GM23338 (cell line): Measurements from ENCODE around the gene MED13L. TPM values are rescaled to one million over a fixed set of nuclear protein-coding genes. Genes with fewer than 3 reads are reported as not detected.

Source experiments
- ATAC-seq: fragments of 200-7000 bp; cut with Tn5 transposase; 3 replicates; pipeline ENCODE4 v1.9.1; 2020
- DNase-seq: peaks from one replicate; pipeline ENCODE4 v3.0.0-alpha.2; 2015; ENCODE audit warnings: low spot score
- H2AFZ ChIP-seq: fragments of 200-600 bp; sonication (generic); 2 replicates; pipeline ENCODE4 v1.8.0; 2016; ENCODE audit warnings: antibody characterized with exemption, mild to moderate bottlenecking, moderate library complexity
- H3F3A ChIP-seq: fragments of 200-600 bp; sonication (generic); replicated peaks from 2 replicates; pipeline ENCODE4 v1.8.0; 2017; ENCODE audit warnings: antibody characterized with exemption, mixed run types, low read depth
- H3K27ac ChIP-seq: fragments of 200-600 bp; sonication (generic); 2 replicates; pipeline ENCODE4 v1.6.1; 2016; ENCODE audit warnings: low read depth
- H3K27me3 ChIP-seq: fragments of 200-600 bp; sonication (generic); 2 replicates; pipeline ENCODE4 v1.8.0; 2016; ENCODE audit warnings: mild to moderate bottlenecking, mixed run types, moderate library complexity; ENCODE audit not compliant: insufficient read depth
- H3K36me3 ChIP-seq: fragments of 200-600 bp; sonication (generic); 2 replicates; pipeline ENCODE4 v1.8.0; 2016; ENCODE audit warnings: mild to moderate bottlenecking; ENCODE audit not compliant: insufficient read depth
- H3K4me1 ChIP-seq: fragments of 200-600 bp; sonication (generic); 2 replicates; pipeline ENCODE4 v1.8.0; 2016; ENCODE audit warnings: mild to moderate bottlenecking, moderate library complexity; ENCODE audit not compliant: insufficient read depth
- H3K4me2 ChIP-seq: fragments of 200-600 bp; sonication (generic); 2 replicates; pipeline ENCODE4 v1.7.1; 2017; ENCODE audit warnings: mixed run types
- H3K4me3 ChIP-seq: fragments of 200-600 bp; sonication (generic); 2 replicates; pipeline ENCODE4 v1.6.1; 2016; ENCODE audit warnings: mixed run types
- H3K79me2 ChIP-seq: fragments of 200-600 bp; sonication (generic); replicated peaks from 2 replicates; pipeline ENCODE4 v1.8.0; 2017; ENCODE audit warnings: mild to moderate bottlenecking; ENCODE audit not compliant: insufficient read depth
- H3K9me2 ChIP-seq: fragments of 200-600 bp; sonication (generic); 2 replicates; pipeline ENCODE4 v1.8.0; 2017; ENCODE audit not compliant: insufficient read depth
- H4K20me1 ChIP-seq: fragments of 200-600 bp; sonication (generic); replicated peaks from 2 replicates; pipeline ENCODE4 v1.8.0; 2017; ENCODE audit warnings: mild to moderate bottlenecking; ENCODE audit not compliant: insufficient read depth
- H3K27ac Mint-ChIP-seq: 2 replicates; pipeline ENCODE4 v1.8.0; 2020; ENCODE audit warnings: inconsistent platforms, mild to moderate bottlenecking, moderate library complexity, mixed read lengths
- H3K27me3 Mint-ChIP-seq: 3 replicates; pipeline ENCODE4 v1.8.0; 2022; ENCODE audit warnings: low read depth, mild to moderate bottlenecking, moderate library complexity, mixed read lengths, inconsistent platforms; ENCODE audit not compliant: insufficient read depth, poor library complexity
- H3K36me3 Mint-ChIP-seq: 3 replicates; pipeline ENCODE4 v1.8.0; 2021; ENCODE audit warnings: low read depth, mild to moderate bottlenecking, inconsistent platforms, moderate library complexity, mixed read lengths
- H3K4me1 Mint-ChIP-seq: 3 replicates; pipeline ENCODE4 v1.8.0; 2020; ENCODE audit warnings: mild to moderate bottlenecking, inconsistent platforms, mixed read lengths
- H3K4me3 Mint-ChIP-seq: 3 replicates; pipeline ENCODE4 v1.8.0; 2021; ENCODE audit warnings: moderate library complexity, mild to moderate bottlenecking, inconsistent platforms, mixed read lengths
- H3K9me3 Mint-ChIP-seq: 3 replicates; pipeline ENCODE4 v1.8.0; 2020; ENCODE audit warnings: moderate library complexity, mild to moderate bottlenecking, inconsistent platforms, mixed read lengths
- JUNB ChIP-seq: IDR thresholded peaks from one replicate; pipeline ENCODE4 v1.6.1; 2016; ENCODE audit warnings: antibody characterized with exemption; ENCODE audit not compliant: unreplicated experiment
- POLR2AphosphoS5 ChIP-seq: IDR thresholded peaks from 2 replicates; pipeline ENCODE4 v1.6.1; 2016; ENCODE audit warnings: antibody characterized with exemption, low read depth
- polyA plus RNA-seq: library from polyadenylated mRNA; unstranded; fragments of >200 nt; fragmentation: Nextera tagmentation; extraction: Ambion mirVana; gene quantifications from 2 replicates; pipeline ENCODE4 v1.2.1, GENCODE V29; 2016
- total RNA-seq: library from RNA; depleted of rRNA; stranded (reverse); fragments of >200 nt; shearing (Covaris generic); gene quantifications from 2 replicates; pipeline ENCODE4 v1.2.3, GENCODE V29; 2014
- TF ChIP-seq, protein P1 (sequence below), 2 experiments: fragments of 200-600 bp in 1 of 2; sonication (generic) in 1 of 2; conservative IDR thresholded peaks; 2 replicates each; pipeline versions ENCODE4 v1.5.1 to v1.6.1; 2016 to 2017; ENCODE audit warnings: antibody characterized with exemption in 2 of 2, low read depth in 2 of 2, mild to moderate bottlenecking in 2 of 2, moderate library complexity in 1 of 2
- TF ChIP-seq, protein P2 (sequence below): fragments of 250-450 bp; sonication (Bioruptor Pico); IDR thresholded peaks from 2 replicates; pipeline ENCODE4 v1.5.0; 2020; ENCODE audit warnings: mild to moderate bottlenecking, moderate library complexity

MED13L gene
- total and polyA plus RNA-seq, 2 experiments from 2014 or later: 20.9 to 73.6 TPM

- Mint-ChIP-seq H3K27me3 (no peaks in the 10 kb centered on the region), H3K9me3 (no peaks in the 10 kb centered on the region), H3K36me3 (peaks cover 13% of the 10 kb centered on the region), H3K4me1 (peaks cover 8% of the 10 kb centered on the region; the same call in 2 of the 3 replicates), H3K4me3 (no peak overlapping the region), H3K27ac (no peak overlapping the region)
- Histone ChIP-seq H3K4me2 (no peak overlapping the region), H3K36me3 (0 out of 2 replicates have a peak, but pooled peaks cover 7% of the 10 kb centered on the region), H4K20me1 (0 out of 2 replicates have a peak, but pooled peaks cover 2% of the 10 kb centered on the region), H3K79me2 (no peaks in the 10 kb centered on the region; the same call in 1 of the 2 replicates), H3K4me1 (no peaks in the 10 kb centered on the region), H3K4me3 (no peak overlapping the region), H2AFZ (no peak overlapping the region), H3K27ac (no peak overlapping the region), H3F3A (no peaks in the 10 kb centered on the region), H3K9me2 (no peaks in the 10 kb centered on the region), H3K27me3 (no peaks in the 10 kb centered on the region)
- no peak for ATAC-seq
- DNase-seq: no peak
- TF ChIP-seq, protein P1, sequence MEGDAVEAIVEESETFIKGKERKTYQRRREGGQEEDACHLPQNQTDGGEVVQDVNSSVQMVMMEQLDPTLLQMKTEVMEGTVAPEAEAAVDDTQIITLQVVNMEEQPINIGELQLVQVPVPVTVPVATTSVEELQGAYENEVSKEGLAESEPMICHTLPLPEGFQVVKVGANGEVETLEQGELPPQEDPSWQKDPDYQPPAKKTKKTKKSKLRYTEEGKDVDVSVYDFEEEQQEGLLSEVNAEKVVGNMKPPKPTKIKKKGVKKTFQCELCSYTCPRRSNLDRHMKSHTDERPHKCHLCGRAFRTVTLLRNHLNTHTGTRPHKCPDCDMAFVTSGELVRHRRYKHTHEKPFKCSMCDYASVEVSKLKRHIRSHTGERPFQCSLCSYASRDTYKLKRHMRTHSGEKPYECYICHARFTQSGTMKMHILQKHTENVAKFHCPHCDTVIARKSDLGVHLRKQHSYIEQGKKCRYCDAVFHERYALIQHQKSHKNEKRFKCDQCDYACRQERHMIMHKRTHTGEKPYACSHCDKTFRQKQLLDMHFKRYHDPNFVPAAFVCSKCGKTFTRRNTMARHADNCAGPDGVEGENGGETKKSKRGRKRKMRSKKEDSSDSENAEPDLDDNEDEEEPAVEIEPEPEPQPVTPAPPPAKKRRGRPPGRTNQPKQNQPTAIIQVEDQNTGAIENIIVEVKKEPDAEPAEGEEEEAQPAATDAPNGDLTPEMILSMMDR (conservative IDR thresholded peaks at IDR 0.05; ENCODE audit: low read depth in 2 of 2): no peak
- TF ChIP-seq POLR2AphosphoS5: no peak
- no peak for TF ChIP-seq JUNB
- TF ChIP-seq, protein P2, sequence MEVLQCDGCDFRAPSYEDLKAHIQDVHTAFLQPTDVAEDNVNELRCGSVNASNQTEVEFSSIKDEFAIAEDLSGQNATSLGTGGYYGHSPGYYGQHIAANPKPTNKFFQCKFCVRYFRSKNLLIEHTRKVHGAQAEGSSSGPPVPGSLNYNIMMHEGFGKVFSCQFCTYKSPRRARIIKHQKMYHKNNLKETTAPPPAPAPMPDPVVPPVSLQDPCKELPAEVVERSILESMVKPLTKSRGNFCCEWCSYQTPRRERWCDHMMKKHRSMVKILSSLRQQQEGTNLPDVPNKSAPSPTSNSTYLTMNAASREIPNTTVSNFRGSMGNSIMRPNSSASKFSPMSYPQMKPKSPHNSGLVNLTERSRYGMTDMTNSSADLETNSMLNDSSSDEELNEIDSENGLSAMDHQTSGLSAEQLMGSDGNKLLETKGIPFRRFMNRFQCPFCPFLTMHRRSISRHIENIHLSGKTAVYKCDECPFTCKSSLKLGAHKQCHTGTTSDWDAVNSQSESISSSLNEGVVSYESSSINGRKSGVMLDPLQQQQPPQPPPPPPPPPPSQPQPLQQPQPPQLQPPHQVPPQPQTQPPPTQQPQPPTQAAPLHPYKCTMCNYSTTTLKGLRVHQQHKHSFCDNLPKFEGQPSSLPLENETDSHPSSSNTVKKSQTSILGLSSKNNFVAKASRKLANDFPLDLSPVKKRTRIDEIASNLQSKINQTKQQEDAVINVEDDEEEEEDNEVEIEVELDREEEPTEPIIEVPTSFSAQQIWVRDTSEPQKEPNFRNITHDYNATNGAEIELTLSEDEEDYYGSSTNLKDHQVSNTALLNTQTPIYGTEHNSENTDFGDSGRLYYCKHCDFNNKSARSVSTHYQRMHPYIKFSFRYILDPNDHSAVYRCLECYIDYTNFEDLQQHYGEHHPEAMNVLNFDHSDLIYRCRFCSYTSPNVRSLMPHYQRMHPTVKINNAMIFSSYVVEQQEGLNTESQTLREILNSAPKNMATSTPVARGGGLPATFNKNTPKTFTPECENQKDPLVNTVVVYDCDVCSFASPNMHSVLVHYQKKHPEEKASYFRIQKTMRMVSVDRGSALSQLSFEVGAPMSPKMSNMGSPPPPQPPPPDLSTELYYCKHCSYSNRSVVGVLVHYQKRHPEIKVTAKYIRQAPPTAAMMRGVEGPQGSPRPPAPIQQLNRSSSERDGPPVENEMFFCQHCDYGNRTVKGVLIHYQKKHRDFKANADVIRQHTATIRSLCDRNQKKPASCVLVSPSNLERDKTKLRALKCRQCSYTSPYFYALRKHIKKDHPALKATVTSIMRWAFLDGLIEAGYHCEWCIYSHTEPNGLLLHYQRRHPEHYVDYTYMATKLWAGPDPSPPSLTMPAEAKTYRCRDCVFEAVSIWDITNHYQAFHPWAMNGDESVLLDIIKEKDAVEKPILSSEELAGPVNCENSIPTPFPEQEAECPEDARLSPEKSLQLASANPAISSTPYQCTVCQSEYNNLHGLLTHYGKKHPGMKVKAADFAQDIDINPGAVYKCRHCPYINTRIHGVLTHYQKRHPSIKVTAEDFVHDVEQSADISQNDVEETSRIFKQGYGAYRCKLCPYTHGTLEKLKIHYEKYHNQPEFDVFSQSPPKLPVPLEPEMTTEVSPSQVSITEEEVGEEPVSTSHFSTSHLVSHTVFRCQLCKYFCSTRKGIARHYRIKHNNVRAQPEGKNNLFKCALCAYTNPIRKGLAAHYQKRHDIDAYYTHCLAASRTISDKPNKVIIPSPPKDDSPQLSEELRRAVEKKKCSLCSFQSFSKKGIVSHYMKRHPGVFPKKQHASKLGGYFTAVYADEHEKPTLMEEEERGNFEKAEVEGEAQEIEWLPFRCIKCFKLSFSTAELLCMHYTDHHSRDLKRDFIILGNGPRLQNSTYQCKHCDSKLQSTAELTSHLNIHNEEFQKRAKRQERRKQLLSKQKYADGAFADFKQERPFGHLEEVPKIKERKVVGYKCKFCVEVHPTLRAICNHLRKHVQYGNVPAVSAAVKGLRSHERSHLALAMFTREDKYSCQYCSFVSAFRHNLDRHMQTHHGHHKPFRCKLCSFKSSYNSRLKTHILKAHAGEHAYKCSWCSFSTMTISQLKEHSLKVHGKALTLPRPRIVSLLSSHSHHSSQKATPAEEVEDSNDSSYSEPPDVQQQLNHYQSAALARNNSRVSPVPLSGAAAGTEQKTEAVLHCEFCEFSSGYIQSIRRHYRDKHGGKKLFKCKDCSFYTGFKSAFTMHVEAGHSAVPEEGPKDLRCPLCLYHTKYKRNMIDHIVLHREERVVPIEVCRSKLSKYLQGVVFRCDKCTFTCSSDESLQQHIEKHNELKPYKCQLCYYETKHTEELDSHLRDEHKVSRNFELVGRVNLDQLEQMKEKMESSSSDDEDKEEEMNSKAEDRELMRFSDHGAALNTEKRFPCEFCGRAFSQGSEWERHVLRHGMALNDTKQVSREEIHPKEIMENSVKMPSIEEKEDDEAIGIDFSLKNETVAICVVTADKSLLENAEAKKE (CRISPR knock-in tag): no peak
Observed at GRCh38 chr12:116018282-116018681, 259.2 kb downstream of the MED13L start.
